ENCODE data around the gene KIAA1755. TPM values are rescaled to one million over a fixed set of nuclear protein-coding genes. Genes with fewer than 3 reads are reported as not detected.

Gene KIAA1755
- total RNA-seq, 4 donors from 2014 or later: 1.1 to 3.6 (median 2.1) TPM

DNA sequence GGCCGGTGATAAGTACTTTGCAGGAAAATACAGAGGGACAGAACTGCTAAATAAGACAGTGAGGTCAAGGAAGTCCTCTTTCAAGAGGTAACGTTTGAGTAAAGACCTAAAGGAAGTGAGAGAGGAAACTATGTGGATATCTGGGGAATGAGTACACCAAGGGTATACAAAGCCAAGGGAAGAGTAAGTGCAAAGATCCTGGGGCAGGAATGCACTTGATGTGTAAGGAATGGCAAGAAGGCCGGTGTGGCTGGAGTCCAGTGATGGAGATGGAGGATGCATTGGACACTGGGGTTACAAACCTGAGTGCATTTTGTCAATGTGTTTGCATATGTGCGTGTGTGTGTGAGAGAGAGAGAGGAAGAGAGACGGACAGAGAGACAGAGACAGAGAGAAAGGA is 63.3 kb downstream of the KIAA1755 start:
- TF ChIP-seq, protein P1, sequence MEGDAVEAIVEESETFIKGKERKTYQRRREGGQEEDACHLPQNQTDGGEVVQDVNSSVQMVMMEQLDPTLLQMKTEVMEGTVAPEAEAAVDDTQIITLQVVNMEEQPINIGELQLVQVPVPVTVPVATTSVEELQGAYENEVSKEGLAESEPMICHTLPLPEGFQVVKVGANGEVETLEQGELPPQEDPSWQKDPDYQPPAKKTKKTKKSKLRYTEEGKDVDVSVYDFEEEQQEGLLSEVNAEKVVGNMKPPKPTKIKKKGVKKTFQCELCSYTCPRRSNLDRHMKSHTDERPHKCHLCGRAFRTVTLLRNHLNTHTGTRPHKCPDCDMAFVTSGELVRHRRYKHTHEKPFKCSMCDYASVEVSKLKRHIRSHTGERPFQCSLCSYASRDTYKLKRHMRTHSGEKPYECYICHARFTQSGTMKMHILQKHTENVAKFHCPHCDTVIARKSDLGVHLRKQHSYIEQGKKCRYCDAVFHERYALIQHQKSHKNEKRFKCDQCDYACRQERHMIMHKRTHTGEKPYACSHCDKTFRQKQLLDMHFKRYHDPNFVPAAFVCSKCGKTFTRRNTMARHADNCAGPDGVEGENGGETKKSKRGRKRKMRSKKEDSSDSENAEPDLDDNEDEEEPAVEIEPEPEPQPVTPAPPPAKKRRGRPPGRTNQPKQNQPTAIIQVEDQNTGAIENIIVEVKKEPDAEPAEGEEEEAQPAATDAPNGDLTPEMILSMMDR (IDR thresholded peaks at IDR 0.05; ENCODE audit: low read depth): no peak

GRCh38 chr20:38196592-38196991 is 63.9 kb downstream of the KIAA1755 start:
- TF ChIP-seq, protein P1 (IDR thresholded peaks at IDR 0.05; ENCODE audit: low read depth): no peak

- TF ChIP-seq, protein P1 (IDR thresholded peaks at IDR 0.05; ENCODE audit: low read depth): no peak
These were observed 64.5 kb downstream of the KIAA1755 start for GRCh38 chr20:38196076-38196475.

- TF ChIP-seq, protein P1 (IDR thresholded peaks at IDR 0.05; ENCODE audit: low read depth): no peak
These were observed 65.0 kb downstream of the KIAA1755 start for GRCh38 chr20:38195521-38195920.

GRCh38 chr20:38194971-38195504 is 65.5 kb downstream of the KIAA1755 start:
- TF ChIP-seq, protein P1 (IDR thresholded peaks at IDR 0.05; ENCODE audit: low read depth): no peak

DNA sequence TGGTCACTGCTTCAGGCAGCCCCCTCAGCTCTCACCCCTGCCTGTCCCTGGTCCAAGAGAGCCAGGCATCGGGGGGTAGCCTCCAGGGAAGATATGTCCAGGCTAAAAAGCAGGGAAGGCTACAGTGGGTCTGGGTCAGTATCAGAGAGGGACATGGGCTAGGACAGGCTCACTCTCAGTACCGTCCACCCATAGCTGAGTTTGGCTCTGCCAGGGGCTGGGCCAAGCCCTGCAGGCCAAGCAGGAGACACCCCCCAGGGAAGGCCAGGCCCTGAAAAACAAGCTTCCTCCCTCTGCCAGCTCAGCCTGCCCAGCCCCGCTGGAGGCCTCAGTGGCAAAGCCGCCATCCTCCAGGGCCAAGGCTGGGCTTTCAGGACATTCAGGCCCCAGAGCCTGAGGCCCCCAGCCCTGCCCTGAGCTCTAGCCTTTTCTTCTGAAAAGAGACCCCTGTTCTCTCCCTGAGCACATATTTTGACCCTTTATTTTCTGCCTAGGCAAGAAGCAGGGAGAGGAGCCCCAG is 66.9 kb downstream of the KIAA1755 start:
- TF ChIP-seq, protein P1 (IDR thresholded peaks at IDR 0.05; ENCODE audit: low read depth): no peak

DNA sequence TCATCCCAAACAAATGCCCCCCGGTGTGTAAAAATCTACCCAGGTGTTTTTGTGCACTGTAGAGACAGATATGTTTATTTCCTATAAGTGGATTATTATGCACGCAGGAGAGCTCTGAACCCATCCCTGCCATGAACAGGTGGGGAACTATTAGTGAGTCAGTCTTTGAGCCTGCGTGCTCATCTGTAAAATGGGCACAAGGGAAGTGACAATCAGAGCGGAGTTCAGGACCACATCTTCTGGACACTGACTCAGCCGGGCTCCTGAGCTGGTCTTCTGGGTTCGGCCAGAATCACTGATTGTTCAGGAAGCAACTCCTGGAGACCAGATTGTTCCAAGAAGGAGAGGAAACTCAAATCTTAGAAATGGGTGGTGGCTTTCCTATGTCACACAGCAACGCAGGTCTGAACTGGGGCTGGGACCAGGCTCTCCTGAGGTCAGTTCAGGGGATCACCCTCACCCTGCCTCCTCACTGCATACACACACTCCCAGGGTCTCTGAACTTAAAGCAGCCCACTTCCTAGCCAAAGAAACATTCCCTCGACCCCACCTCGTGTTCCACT is 68.1 kb downstream of the KIAA1755 start:
- TF ChIP-seq, protein P1 (IDR thresholded peaks at IDR 0.05; ENCODE audit: low read depth): no peak
